GM23338 (cell line): ENCODE measurements around the gene PGF. TPM values are rescaled to one million over a fixed set of nuclear protein-coding genes. Genes with fewer than 3 reads are reported as not detected.

Experiments
- ATAC-seq: fragments of 200-7000 bp; cut with Tn5 transposase; 3 replicates; pipeline ENCODE4 v1.9.1; 2020
- DNase-seq: peaks from one replicate; pipeline ENCODE4 v3.0.0-alpha.2; 2015; ENCODE audit warnings: low spot score
- H2AFZ ChIP-seq: fragments of 200-600 bp; sonication (generic); 2 replicates; pipeline ENCODE4 v1.8.0; 2016; ENCODE audit warnings: antibody characterized with exemption, mild to moderate bottlenecking, moderate library complexity
- H3F3A ChIP-seq: fragments of 200-600 bp; sonication (generic); replicated peaks from 2 replicates; pipeline ENCODE4 v1.8.0; 2017; ENCODE audit warnings: antibody characterized with exemption, mixed run types, low read depth
- H3K27ac ChIP-seq: fragments of 200-600 bp; sonication (generic); 2 replicates; pipeline ENCODE4 v1.6.1; 2016; ENCODE audit warnings: low read depth
- H3K27me3 ChIP-seq: fragments of 200-600 bp; sonication (generic); 2 replicates; pipeline ENCODE4 v1.8.0; 2016; ENCODE audit warnings: mild to moderate bottlenecking, mixed run types, moderate library complexity; ENCODE audit not compliant: insufficient read depth
- H3K36me3 ChIP-seq: fragments of 200-600 bp; sonication (generic); 2 replicates; pipeline ENCODE4 v1.8.0; 2016; ENCODE audit warnings: mild to moderate bottlenecking; ENCODE audit not compliant: insufficient read depth
- H3K4me1 ChIP-seq: fragments of 200-600 bp; sonication (generic); 2 replicates; pipeline ENCODE4 v1.8.0; 2016; ENCODE audit warnings: mild to moderate bottlenecking, moderate library complexity; ENCODE audit not compliant: insufficient read depth
- H3K4me2 ChIP-seq: fragments of 200-600 bp; sonication (generic); 2 replicates; pipeline ENCODE4 v1.7.1; 2017; ENCODE audit warnings: mixed run types
- H3K4me3 ChIP-seq: fragments of 200-600 bp; sonication (generic); 2 replicates; pipeline ENCODE4 v1.6.1; 2016; ENCODE audit warnings: mixed run types
- H3K79me2 ChIP-seq: fragments of 200-600 bp; sonication (generic); replicated peaks from 2 replicates; pipeline ENCODE4 v1.8.0; 2017; ENCODE audit warnings: mild to moderate bottlenecking; ENCODE audit not compliant: insufficient read depth
- H3K9me2 ChIP-seq: fragments of 200-600 bp; sonication (generic); 2 replicates; pipeline ENCODE4 v1.8.0; 2017; ENCODE audit not compliant: insufficient read depth
- H4K20me1 ChIP-seq: fragments of 200-600 bp; sonication (generic); replicated peaks from 2 replicates; pipeline ENCODE4 v1.8.0; 2017; ENCODE audit warnings: mild to moderate bottlenecking; ENCODE audit not compliant: insufficient read depth
- H3K27ac Mint-ChIP-seq: 2 replicates; pipeline ENCODE4 v1.8.0; 2020; ENCODE audit warnings: inconsistent platforms, mild to moderate bottlenecking, moderate library complexity, mixed read lengths
- H3K27me3 Mint-ChIP-seq: 3 replicates; pipeline ENCODE4 v1.8.0; 2022; ENCODE audit warnings: low read depth, mild to moderate bottlenecking, moderate library complexity, mixed read lengths, inconsistent platforms; ENCODE audit not compliant: insufficient read depth, poor library complexity
- H3K36me3 Mint-ChIP-seq: 3 replicates; pipeline ENCODE4 v1.8.0; 2021; ENCODE audit warnings: low read depth, mild to moderate bottlenecking, inconsistent platforms, moderate library complexity, mixed read lengths
- H3K4me1 Mint-ChIP-seq: 3 replicates; pipeline ENCODE4 v1.8.0; 2020; ENCODE audit warnings: mild to moderate bottlenecking, inconsistent platforms, mixed read lengths
- H3K4me3 Mint-ChIP-seq: 3 replicates; pipeline ENCODE4 v1.8.0; 2021; ENCODE audit warnings: moderate library complexity, mild to moderate bottlenecking, inconsistent platforms, mixed read lengths
- H3K9me3 Mint-ChIP-seq: 3 replicates; pipeline ENCODE4 v1.8.0; 2020; ENCODE audit warnings: moderate library complexity, mild to moderate bottlenecking, inconsistent platforms, mixed read lengths
- CREB1 ChIP-seq: fragments of 250-450 bp; sonication (Bioruptor Pico); IDR thresholded peaks from 2 replicates; pipeline ENCODE4 v1.5.0; 2020; ENCODE audit warnings: low read depth, mild to moderate bottlenecking, moderate library complexity
- EZH2 ChIP-seq: fragments of 200-600 bp; sonication (generic); IDR thresholded peaks from one replicate; pipeline ENCODE4 v1.8.0; 2017; ENCODE audit warnings: antibody characterized with exemption, mild to moderate bottlenecking, low read depth; ENCODE audit not compliant: unreplicated experiment
- REST ChIP-seq: IDR thresholded peaks from one replicate; pipeline ENCODE4 v1.6.1; 2018; ENCODE audit warnings: antibody characterized with exemption; ENCODE audit not compliant: unreplicated experiment
- STAT1 ChIP-seq: IDR thresholded peaks from one replicate; pipeline ENCODE4 v1.6.1; 2016; ENCODE audit warnings: antibody characterized with exemption; ENCODE audit not compliant: unreplicated experiment
- ZNF331 ChIP-seq: fragments of 250-450 bp; sonication (Bioruptor Pico); IDR thresholded peaks from 2 replicates; pipeline ENCODE4 v1.5.0; 2020; ENCODE audit warnings: low read depth, mild to moderate bottlenecking, moderate library complexity
- polyA plus RNA-seq: library from polyadenylated mRNA; unstranded; fragments of >200 nt; fragmentation: Nextera tagmentation; extraction: Ambion mirVana; gene quantifications from 2 replicates; pipeline ENCODE4 v1.2.1, GENCODE V29; 2016
- total RNA-seq: library from RNA; depleted of rRNA; stranded (reverse); fragments of >200 nt; shearing (Covaris generic); gene quantifications from 2 replicates; pipeline ENCODE4 v1.2.3, GENCODE V29; 2014
- TF ChIP-seq, protein P1 (sequence below), 2 experiments: fragments of 200-600 bp in 1 of 2; sonication (generic) in 1 of 2; conservative IDR thresholded peaks; 2 replicates each; pipeline versions ENCODE4 v1.5.1 to v1.6.1; 2016 to 2017; ENCODE audit warnings: antibody characterized with exemption in 2 of 2, low read depth in 2 of 2, mild to moderate bottlenecking in 2 of 2, moderate library complexity in 1 of 2
- TF ChIP-seq, protein P2 (sequence below): IDR thresholded peaks from 2 replicates; pipeline ENCODE4 v1.6.1; 2016; ENCODE audit warnings: antibody characterized with exemption

PGF gene
- total and polyA plus RNA-seq, 2 experiments from 2014 or later: 2.9 to 6.3 TPM

DNA sequence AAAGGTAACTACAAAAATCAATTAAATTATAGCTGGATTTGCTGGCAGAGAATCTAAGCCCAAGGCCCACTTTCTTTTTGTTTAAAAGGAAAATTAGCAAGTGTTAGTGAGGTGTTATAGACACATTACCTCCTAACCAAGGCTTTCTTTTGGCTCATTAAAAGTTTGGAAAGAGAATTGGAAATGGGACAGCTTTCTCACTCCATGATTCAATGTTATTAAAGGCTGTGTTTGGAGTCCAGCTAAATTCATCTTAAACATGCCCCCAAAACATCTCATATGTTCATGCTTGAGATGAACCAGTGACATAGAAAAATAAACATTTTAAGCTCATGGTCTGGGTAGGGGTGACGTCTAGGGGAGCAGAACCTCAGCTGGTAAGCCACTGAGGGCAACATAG lies 13.4 kb upstream of the PGF start:
- H3K4me2 ChIP-seq: no peak overlapping the region
- H3K4me3 ChIP-seq: no peak overlapping the region
- no peak overlapping the region for H3K4me3 Mint-ChIP-seq
- DNase-seq: no peak
- H3K36me3 Mint-ChIP-seq: no peaks in the 10 kb centered on the region; the same call in 2 of the 3 replicates
- TF ChIP-seq STAT1 (no peak), ZNF331 (CRISPR knock-in tag) (no peak), EZH2 (no peak), CREB1 (CRISPR knock-in tag) (no peak), REST (no peak)
- TF ChIP-seq, protein P1, sequence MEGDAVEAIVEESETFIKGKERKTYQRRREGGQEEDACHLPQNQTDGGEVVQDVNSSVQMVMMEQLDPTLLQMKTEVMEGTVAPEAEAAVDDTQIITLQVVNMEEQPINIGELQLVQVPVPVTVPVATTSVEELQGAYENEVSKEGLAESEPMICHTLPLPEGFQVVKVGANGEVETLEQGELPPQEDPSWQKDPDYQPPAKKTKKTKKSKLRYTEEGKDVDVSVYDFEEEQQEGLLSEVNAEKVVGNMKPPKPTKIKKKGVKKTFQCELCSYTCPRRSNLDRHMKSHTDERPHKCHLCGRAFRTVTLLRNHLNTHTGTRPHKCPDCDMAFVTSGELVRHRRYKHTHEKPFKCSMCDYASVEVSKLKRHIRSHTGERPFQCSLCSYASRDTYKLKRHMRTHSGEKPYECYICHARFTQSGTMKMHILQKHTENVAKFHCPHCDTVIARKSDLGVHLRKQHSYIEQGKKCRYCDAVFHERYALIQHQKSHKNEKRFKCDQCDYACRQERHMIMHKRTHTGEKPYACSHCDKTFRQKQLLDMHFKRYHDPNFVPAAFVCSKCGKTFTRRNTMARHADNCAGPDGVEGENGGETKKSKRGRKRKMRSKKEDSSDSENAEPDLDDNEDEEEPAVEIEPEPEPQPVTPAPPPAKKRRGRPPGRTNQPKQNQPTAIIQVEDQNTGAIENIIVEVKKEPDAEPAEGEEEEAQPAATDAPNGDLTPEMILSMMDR (conservative IDR thresholded peaks at IDR 0.05; ENCODE audit: low read depth in 2 of 2): no peak
- H3K9me2 ChIP-seq: no peaks in the 10 kb centered on the region
- no peaks in the 10 kb centered on the region for H3F3A ChIP-seq
- H3K27me3 ChIP-seq: no peaks in the 10 kb centered on the region
- no peak for ATAC-seq
- peaks cover 6% of the 10 kb centered on the region for H3K27me3 Mint-ChIP-seq
- H4K20me1 ChIP-seq: no peaks in the 10 kb centered on the region
- H3K27ac Mint-ChIP-seq: no peak overlapping the region
- 0 out of 2 replicates have a peak, but pooled peaks cover under 1% of the 10 kb centered on the region for H3K4me1 ChIP-seq
- H3K27ac ChIP-seq: no peak overlapping the region
- H2AFZ ChIP-seq: no peak overlapping the region
- no peaks in the 10 kb centered on the region for H3K9me3 Mint-ChIP-seq
- peaks cover 10% of the 10 kb centered on the region for H3K4me1 Mint-ChIP-seq
- H3K36me3 ChIP-seq: no peaks in the 10 kb centered on the region
- H3K79me2 ChIP-seq: no peaks in the 10 kb centered on the region

- Histone ChIP-seq H3K79me2 (no peaks in the 10 kb centered on the region), H3K36me3 (no peaks in the 10 kb centered on the region), H3K4me3 (no peak overlapping the region), H3K9me2 (no peaks in the 10 kb centered on the region), H2AFZ (no peak overlapping the region), H3K27ac (no peak overlapping the region), H3K4me2 (no peak overlapping the region), H4K20me1 (no peaks in the 10 kb centered on the region), H3K27me3 (no peaks in the 10 kb centered on the region), H3F3A (no peaks in the 10 kb centered on the region), H3K4me1 (no peaks in the 10 kb centered on the region; the same call in 1 of the 2 replicates)
- TF ChIP-seq CREB1 (CRISPR knock-in tag) (no peak), STAT1 (no peak), EZH2 (no peak), ZNF331 (CRISPR knock-in tag) (no peak), REST (no peak)
- TF ChIP-seq, protein P2, sequence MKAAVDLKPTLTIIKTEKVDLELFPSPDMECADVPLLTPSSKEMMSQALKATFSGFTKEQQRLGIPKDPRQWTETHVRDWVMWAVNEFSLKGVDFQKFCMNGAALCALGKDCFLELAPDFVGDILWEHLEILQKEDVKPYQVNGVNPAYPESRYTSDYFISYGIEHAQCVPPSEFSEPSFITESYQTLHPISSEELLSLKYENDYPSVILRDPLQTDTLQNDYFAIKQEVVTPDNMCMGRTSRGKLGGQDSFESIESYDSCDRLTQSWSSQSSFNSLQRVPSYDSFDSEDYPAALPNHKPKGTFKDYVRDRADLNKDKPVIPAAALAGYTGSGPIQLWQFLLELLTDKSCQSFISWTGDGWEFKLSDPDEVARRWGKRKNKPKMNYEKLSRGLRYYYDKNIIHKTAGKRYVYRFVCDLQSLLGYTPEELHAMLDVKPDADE: no peak
- H3K4me3 Mint-ChIP-seq: no peak overlapping the region
- ATAC-seq (no peak), DNase-seq (no peak)
- no peak overlapping the region for H3K27ac Mint-ChIP-seq
- no peaks in the 10 kb centered on the region; the same call in 2 of the 3 replicates for H3K36me3 Mint-ChIP-seq
- H3K4me1 Mint-ChIP-seq: peaks cover 12% of the 10 kb centered on the region
- H3K9me3 Mint-ChIP-seq: no peaks in the 10 kb centered on the region
- peaks cover 12% of the 10 kb centered on the region for H3K27me3 Mint-ChIP-seq
Measured at GRCh38 chr14:74965486-74966153, 10.2 kb upstream of the PGF start.
